HepG2 (cell line): Measurements from ENCODE around the gene PTGR3. TPM values are rescaled to one million over a fixed set of nuclear protein-coding genes. Genes with fewer than 3 reads are reported as not detected.

ENCODE experiments used
- NCOA2 ChIP-seq: sonication (generic); formaldehyde crosslinking; IDR thresholded peaks from 2 replicates; pipeline ENCODE4 v1.8.0; 2022; ENCODE audit warnings: inconsistent platforms
- ZFP36L2 ChIP-seq: sonication (generic); formaldehyde crosslinking; IDR thresholded peaks from 2 replicates; pipeline ENCODE4 v1.4.0; 2020; ENCODE audit warnings: missing genetic modification reagents
- polyA plus RNA-seq, 8 experiments: library from polyadenylated mRNA; depleted of rRNA in 3 of 8; stranded (reverse) in 7 of 8; unstranded in 1 of 8; fragments of >200 nt; fragmentation: Illumina TruSeq in 4 of 8; extraction: Trizol in 4 of 8; gene quantifications; 2 replicates each; pipeline versions ENCODE4 v1.2.1 to v1.2.3, GENCODE V29; 2011 to 2016; ENCODE audit warnings: low read depth in 4 of 8, missing spikeins in 1 of 8, mixed read lengths in 1 of 8; ENCODE audit not compliant: insufficient read depth in 1 of 8
- total RNA-seq, 5 experiments: library from RNA; depleted of rRNA; stranded (reverse); fragments of >200 nt; fragmentation: Illumina TruSeq; extraction: Trizol; gene quantifications; 2 replicates each; pipeline ENCODE4 v1.2.3, GENCODE V29; 2016; ENCODE audit warnings: low read depth in 1 of 5
- TF ChIP-seq, protein P1 (sequence below): sonication (generic); formaldehyde crosslinking; IDR thresholded peaks from 2 replicates; pipeline ENCODE4 v1.4.0; 2020; ENCODE audit warnings: missing genetic modification reagents
- TF ChIP-seq, protein P2 (sequence below): sonication (generic); formaldehyde crosslinking; IDR thresholded peaks from 2 replicates; pipeline ENCODE4 v1.4.0; 2020; ENCODE audit warnings: missing genetic modification reagents
- TF ChIP-seq, protein P3 (sequence below): sonication (generic); formaldehyde crosslinking; IDR thresholded peaks from 2 replicates; pipeline ENCODE4 v1.4.0; 2020; ENCODE audit warnings: mild to moderate bottlenecking, missing genetic modification reagents
- TF ChIP-seq, protein P4 (sequence below): sonication (generic); formaldehyde crosslinking; IDR thresholded peaks from 2 replicates; pipeline ENCODE4 v1.5.0; 2020; ENCODE audit warnings: missing genetic modification reagents

PTGR3 gene
- total and polyA plus RNA-seq, 2 of the 13 experiments (the other 11 are each of a cell fraction or from before 2014, with no cell fraction given) = 11.5 to 25.3 TPM

DNA sequence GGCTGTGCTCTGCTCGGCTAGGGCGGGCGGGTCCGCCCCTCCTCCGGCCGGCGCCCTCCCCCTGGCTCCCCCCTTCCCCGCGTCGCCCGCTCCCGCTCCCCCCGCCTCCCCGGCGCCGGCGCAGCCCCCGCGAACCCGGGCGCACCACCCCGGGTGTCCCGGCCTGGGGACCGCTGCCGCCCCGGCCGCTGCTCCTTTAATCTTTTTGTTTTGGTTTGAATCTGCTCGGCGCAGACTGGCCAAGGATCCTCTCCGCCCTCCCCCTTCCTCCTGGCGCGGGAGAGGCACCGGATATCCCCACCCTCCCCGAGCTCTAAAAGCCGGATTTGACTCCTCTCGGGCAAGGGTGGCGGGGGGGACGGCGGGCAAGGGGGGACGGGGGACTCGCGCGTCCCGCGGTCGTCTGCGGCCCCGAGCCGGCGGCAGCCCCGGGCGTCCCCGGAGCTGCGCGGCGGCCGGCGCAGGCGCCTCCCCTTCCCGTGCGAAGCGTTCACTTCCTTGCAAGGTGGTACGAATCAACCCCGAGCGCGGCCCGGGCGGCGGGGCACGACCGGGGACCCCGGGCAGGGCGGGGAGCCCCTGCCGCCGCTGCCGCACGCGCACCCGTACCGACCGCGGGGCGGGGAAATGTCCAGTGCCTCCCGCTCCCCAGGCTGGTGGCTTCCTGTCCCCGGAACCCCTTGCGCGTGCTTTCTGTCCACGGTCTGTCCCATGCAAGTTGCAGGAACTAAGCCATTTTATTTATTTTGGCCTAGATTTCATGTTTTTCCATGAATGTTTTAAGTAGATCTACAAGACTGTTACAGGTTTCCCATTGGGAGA is at the start of gene PTGR3 (continued):
- TF ChIP-seq, protein P1, sequence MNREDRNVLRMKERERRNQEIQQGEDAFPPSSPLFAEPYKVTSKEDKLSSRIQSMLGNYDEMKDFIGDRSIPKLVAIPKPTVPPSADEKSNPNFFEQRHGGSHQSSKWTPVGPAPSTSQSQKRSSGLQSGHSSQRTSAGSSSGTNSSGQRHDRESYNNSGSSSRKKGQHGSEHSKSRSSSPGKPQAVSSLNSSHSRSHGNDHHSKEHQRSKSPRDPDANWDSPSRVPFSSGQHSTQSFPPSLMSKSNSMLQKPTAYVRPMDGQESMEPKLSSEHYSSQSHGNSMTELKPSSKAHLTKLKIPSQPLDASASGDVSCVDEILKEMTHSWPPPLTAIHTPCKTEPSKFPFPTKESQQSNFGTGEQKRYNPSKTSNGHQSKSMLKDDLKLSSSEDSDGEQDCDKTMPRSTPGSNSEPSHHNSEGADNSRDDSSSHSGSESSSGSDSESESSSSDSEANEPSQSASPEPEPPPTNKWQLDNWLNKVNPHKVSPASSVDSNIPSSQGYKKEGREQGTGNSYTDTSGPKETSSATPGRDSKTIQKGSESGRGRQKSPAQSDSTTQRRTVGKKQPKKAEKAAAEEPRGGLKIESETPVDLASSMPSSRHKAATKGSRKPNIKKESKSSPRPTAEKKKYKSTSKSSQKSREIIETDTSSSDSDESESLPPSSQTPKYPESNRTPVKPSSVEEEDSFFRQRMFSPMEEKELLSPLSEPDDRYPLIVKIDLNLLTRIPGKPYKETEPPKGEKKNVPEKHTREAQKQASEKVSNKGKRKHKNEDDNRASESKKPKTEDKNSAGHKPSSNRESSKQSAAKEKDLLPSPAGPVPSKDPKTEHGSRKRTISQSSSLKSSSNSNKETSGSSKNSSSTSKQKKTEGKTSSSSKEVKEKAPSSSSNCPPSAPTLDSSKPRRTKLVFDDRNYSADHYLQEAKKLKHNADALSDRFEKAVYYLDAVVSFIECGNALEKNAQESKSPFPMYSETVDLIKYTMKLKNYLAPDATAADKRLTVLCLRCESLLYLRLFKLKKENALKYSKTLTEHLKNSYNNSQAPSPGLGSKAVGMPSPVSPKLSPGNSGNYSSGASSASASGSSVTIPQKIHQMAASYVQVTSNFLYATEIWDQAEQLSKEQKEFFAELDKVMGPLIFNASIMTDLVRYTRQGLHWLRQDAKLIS (CRISPR knock-in tag) = no peak
- TF ChIP-seq ZFP36L2 (CRISPR knock-in tag) (no peak), NCOA2 (CRISPR knock-in tag) (no peak)
- TF ChIP-seq, protein P2, sequence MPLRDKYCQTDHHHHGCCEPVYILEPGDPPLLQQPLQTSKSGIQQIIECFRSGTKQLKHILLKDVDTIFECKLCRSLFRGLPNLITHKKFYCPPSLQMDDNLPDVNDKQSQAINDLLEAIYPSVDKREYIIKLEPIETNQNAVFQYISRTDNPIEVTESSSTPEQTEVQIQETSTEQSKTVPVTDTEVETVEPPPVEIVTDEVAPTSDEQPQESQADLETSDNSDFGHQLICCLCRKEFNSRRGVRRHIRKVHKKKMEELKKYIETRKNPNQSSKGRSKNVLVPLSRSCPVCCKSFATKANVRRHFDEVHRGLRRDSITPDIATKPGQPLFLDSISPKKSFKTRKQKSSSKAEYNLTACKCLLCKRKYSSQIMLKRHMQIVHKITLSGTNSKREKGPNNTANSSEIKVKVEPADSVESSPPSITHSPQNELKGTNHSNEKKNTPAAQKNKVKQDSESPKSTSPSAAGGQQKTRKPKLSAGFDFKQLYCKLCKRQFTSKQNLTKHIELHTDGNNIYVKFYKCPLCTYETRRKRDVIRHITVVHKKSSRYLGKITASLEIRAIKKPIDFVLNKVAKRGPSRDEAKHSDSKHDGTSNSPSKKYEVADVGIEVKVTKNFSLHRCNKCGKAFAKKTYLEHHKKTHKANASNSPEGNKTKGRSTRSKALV (CRISPR knock-in tag) = no peak
- TF ChIP-seq, protein P3, sequence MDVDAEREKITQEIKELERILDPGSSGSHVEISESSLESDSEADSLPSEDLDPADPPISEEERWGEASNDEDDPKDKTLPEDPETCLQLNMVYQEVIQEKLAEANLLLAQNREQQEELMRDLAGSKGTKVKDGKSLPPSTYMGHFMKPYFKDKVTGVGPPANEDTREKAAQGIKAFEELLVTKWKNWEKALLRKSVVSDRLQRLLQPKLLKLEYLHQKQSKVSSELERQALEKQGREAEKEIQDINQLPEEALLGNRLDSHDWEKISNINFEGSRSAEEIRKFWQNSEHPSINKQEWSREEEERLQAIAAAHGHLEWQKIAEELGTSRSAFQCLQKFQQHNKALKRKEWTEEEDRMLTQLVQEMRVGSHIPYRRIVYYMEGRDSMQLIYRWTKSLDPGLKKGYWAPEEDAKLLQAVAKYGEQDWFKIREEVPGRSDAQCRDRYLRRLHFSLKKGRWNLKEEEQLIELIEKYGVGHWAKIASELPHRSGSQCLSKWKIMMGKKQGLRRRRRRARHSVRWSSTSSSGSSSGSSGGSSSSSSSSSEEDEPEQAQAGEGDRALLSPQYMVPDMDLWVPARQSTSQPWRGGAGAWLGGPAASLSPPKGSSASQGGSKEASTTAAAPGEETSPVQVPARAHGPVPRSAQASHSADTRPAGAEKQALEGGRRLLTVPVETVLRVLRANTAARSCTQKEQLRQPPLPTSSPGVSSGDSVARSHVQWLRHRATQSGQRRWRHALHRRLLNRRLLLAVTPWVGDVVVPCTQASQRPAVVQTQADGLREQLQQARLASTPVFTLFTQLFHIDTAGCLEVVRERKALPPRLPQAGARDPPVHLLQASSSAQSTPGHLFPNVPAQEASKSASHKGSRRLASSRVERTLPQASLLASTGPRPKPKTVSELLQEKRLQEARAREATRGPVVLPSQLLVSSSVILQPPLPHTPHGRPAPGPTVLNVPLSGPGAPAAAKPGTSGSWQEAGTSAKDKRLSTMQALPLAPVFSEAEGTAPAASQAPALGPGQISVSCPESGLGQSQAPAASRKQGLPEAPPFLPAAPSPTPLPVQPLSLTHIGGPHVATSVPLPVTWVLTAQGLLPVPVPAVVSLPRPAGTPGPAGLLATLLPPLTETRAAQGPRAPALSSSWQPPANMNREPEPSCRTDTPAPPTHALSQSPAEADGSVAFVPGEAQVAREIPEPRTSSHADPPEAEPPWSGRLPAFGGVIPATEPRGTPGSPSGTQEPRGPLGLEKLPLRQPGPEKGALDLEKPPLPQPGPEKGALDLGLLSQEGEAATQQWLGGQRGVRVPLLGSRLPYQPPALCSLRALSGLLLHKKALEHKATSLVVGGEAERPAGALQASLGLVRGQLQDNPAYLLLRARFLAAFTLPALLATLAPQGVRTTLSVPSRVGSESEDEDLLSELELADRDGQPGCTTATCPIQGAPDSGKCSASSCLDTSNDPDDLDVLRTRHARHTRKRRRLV (CRISPR knock-in tag) = no peak
- TF ChIP-seq, protein P4, sequence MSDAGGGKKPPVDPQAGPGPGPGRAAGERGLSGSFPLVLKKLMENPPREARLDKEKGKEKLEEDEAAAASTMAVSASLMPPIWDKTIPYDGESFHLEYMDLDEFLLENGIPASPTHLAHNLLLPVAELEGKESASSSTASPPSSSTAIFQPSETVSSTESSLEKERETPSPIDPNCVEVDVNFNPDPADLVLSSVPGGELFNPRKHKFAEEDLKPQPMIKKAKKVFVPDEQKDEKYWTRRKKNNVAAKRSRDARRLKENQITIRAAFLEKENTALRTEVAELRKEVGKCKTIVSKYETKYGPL = no peak
